HG02870 (cell line): Measurements from ENCODE around the gene DIPK1B.
"Not testable (repeated sequence)": the region's sequence is repeated elsewhere in the genome, so short reads cannot be mapped to it uniquely, and the experiment has no call there.

Source experiments
- ATAC-seq: cut with Tn5 transposase; IDR thresholded peaks from one replicate; pipeline ENCODE4 v1.9.1; 2021; ENCODE audit warnings: mild to moderate bottlenecking, moderate library complexity; ENCODE audit not compliant: unreplicated experiment

DIPK1B gene

GRCh38 chr9:136762915-136763648 is 50.7 kb downstream of the DIPK1B start:
- ATAC-seq, result no peak

- no peak for ATAC-seq
These were observed 51.3 kb downstream of the DIPK1B start for GRCh38 chr9:136763649-136764035.

- no peak for ATAC-seq
These were observed 52.0 kb downstream of the DIPK1B start, which contains the start of gene LCN15 for GRCh38 chr9:136764301-136764891. TSS of gene LCN15 (minus strand) at chr9:136764518. CDS start at chr9:136764488, 30 bp downstream.

- no peak for ATAC-seq
These were observed 52.7 kb downstream of the DIPK1B start for GRCh38 chr9:136765041-136765440.

- peak; percentile 56 for ATAC-seq
These were observed 53.5 kb downstream of the DIPK1B start for GRCh38 chr9:136765745-136766409.

GRCh38 chr9:136766410-136767120 is 54.2 kb downstream of the DIPK1B start:
- not testable (repeated sequence) for ATAC-seq

GRCh38 chr9:136769710-136770191 is 57.4 kb downstream of the DIPK1B start:
- no peak for ATAC-seq

GRCh38 chr9:136771907-136772415 is 59.6 kb downstream of the DIPK1B start:
- no peak for ATAC-seq

GRCh38 chr9:136773386-136774044 is 61.1 kb downstream of the DIPK1B start:
- no peak for ATAC-seq
